ENCODE results near the gene L3MBTL3. TPM values are rescaled to one million over a fixed set of nuclear protein-coding genes. Genes with fewer than 3 reads are reported as not detected.
"Not testable (repeated sequence)": the region's sequence is repeated elsewhere in the genome, so short reads cannot be mapped to it uniquely, and the experiment has no call there.

The L3MBTL3 gene
- total RNA-seq, 2 donors from 2014 or later, result 9.8 to 13.1 TPM

GRCh38 chr6:130111031-130111430 lies 92.7 kb downstream of the L3MBTL3 start:
- H3K4me1 ChIP-seq, result no peaks in the 10 kb centered on the region
- no peak overlapping the region for H3K9ac ChIP-seq (ENCODE audit: low read depth in 2 of 2, low read length in 2 of 2)
- no peaks in the 10 kb centered on the region for H3K9me3 ChIP-seq
- no peak overlapping the region for H3K27ac ChIP-seq
- no peaks in the 10 kb centered on the region for H3K27me3 ChIP-seq
- intact Hi-C loops (cut with DNase I), result no loop called here
- H3K36me3 ChIP-seq, result no peaks in the 10 kb centered on the region
- no peak overlapping the region for H3K4me3 ChIP-seq
- no peak for DNase-seq
- TF ChIP-seq, protein P1, sequence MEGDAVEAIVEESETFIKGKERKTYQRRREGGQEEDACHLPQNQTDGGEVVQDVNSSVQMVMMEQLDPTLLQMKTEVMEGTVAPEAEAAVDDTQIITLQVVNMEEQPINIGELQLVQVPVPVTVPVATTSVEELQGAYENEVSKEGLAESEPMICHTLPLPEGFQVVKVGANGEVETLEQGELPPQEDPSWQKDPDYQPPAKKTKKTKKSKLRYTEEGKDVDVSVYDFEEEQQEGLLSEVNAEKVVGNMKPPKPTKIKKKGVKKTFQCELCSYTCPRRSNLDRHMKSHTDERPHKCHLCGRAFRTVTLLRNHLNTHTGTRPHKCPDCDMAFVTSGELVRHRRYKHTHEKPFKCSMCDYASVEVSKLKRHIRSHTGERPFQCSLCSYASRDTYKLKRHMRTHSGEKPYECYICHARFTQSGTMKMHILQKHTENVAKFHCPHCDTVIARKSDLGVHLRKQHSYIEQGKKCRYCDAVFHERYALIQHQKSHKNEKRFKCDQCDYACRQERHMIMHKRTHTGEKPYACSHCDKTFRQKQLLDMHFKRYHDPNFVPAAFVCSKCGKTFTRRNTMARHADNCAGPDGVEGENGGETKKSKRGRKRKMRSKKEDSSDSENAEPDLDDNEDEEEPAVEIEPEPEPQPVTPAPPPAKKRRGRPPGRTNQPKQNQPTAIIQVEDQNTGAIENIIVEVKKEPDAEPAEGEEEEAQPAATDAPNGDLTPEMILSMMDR (IDR thresholded peaks at IDR 0.05), result no peak

- DNase-seq, result no peak
- Histone ChIP-seq H3K4me3 (no peak overlapping the region), H3K9ac (ENCODE audit: low read depth in 2 of 2, low read length in 2 of 2) (no peak overlapping the region), H3K4me1 (no peaks in the 10 kb centered on the region), H3K36me3 (no peaks in the 10 kb centered on the region), H3K9me3 (no peaks in the 10 kb centered on the region), H3K27me3 (no peaks in the 10 kb centered on the region), H3K27ac (no peak overlapping the region)
- TF ChIP-seq, protein P1 (IDR thresholded peaks at IDR 0.05), result no peak
- intact Hi-C loops (cut with DNase I), result no loop called here
Measured at GRCh38 chr6:130113201-130113710, 94.9 kb downstream of the L3MBTL3 start.

DNA sequence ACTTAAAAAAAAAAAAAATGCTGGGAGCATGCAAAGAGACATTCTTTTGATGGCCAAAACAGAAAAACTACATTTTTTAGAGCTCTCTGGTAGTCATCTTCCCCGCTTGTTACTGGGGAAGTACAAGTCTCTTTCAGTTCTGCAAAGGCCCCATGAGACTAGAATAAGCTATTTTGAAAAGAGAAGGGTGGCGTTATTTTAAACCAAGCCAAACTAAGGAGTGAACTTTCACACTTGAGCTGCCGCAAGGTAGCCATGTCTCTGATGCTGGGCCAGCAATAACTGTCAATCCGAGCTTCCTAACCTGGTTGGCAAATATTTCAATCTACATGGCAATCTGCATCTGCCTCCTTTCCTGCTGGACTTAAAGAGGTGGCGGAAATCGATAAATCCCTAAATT lies 96.7 kb downstream of the L3MBTL3 start:
- no peak for DNase-seq
- H3K27me3 ChIP-seq, result no peaks in the 10 kb centered on the region
- TF ChIP-seq, protein P1 (IDR thresholded peaks at IDR 0.05), result no peak
- intact Hi-C loops (cut with DNase I), result no loop called here
- no peak overlapping the region for H3K27ac ChIP-seq
- no peak overlapping the region for H3K4me3 ChIP-seq
- no peaks in the 10 kb centered on the region for H3K9me3 ChIP-seq
- H3K9ac ChIP-seq (ENCODE audit: low read depth in 2 of 2, low read length in 2 of 2), result no peak overlapping the region
- H3K36me3 ChIP-seq, result no peaks in the 10 kb centered on the region
- no peaks in the 10 kb centered on the region for H3K4me1 ChIP-seq

- intact Hi-C loops (cut with DNase I), result no loop called here
- Histone ChIP-seq H3K27ac (no peak overlapping the region), H3K27me3 (no peaks in the 10 kb centered on the region), H3K9me3 (no peaks in the 10 kb centered on the region), H3K36me3 (no peaks in the 10 kb centered on the region), H3K4me1 (no peaks in the 10 kb centered on the region), H3K9ac (ENCODE audit: low read depth in 2 of 2, low read length in 2 of 2) (no peak overlapping the region), H3K4me3 (no peak overlapping the region)
- TF ChIP-seq, protein P1 (IDR thresholded peaks at IDR 0.05), result no peak
- DNase-seq, result no peak
Measured at GRCh38 chr6:130116273-130116672, 97.9 kb downstream of the L3MBTL3 start.

DNA sequence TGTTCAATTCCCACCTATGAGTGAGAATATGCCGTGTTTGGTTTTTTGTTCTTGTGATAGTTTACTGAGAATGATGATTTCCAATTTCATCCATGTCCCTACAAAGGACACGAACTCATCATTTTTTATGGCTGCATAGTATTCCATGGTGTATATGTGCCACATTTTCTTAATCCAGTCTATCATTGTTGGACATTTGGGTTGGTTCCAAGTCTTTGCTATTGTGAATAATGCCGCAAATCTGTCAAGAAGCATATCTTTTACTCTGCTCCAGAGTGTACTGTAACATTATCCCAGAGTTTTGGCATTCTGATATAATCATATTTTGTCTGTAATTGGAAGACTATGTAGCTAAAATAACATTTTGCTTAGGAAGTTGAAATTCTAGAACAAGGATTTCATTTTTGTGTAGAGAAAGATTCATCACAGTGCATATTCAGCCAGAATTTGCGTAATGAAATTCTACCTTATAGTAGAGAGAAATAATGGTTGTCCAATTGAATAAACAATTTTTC lies 98.9 kb downstream of the L3MBTL3 start:
- H3K4me1 ChIP-seq; intact Hi-C loops (cut with DNase I); H3K27ac ChIP-seq: not testable (repeated sequence)

GRCh38 chr6:130118236-130118635 lies 99.9 kb downstream of the L3MBTL3 start:
- Histone ChIP-seq H3K36me3 (no peaks in the 10 kb centered on the region), H3K9ac (ENCODE audit: low read depth in 2 of 2, low read length in 2 of 2) (no peak overlapping the region), H3K4me1 (no peaks in the 10 kb centered on the region), H3K27ac (no peak overlapping the region), H3K9me3 (no peaks in the 10 kb centered on the region), H3K27me3 (no peaks in the 10 kb centered on the region), H3K4me3 (no peak overlapping the region)
- TF ChIP-seq, protein P1 (IDR thresholded peaks at IDR 0.05), result no peak
- intact Hi-C loops (cut with DNase I), result no loop called here
- DNase-seq, result no peak

More for the DNA sequence above, 98.9 kb downstream of the L3MBTL3 start:
- not testable (repeated sequence) for DNase-seq; H3K9ac ChIP-seq (ENCODE audit: low read depth in 2 of 2, low read length in 2 of 2); H3K4me3 ChIP-seq; H3K36me3 ChIP-seq; H3K27me3 ChIP-seq; H3K9me3 ChIP-seq

All from colonic mucosa (tissue), 4 donors.